Measurements from ENCODE around the gene ZNFX1.

GRCh38 chr20:49326026-49326425 is 48.2 kb upstream of the ZNFX1 start:
- TF ChIP-seq POLR2AphosphoS5 (IDR thresholded peaks at IDR 0.05; ENCODE audit: control insufficient read depth, insufficient read depth, low read depth, low read length), result no peak
- TF ChIP-seq PML (IDR thresholded peaks at IDR 0.05; ENCODE audit: low read length), result no peak
- TF ChIP-seq TAF7 (tag; IDR thresholded peaks at IDR 0.05), result no peak
- TF ChIP-seq CHD1 (IDR thresholded peaks at IDR 0.05; ENCODE audit: low read length), result no peak
- TF ChIP-seq ESRRA (IDR thresholded peaks at IDR 0.05; ENCODE audit: borderline replicate concordance, low read depth), result no peak
- TF ChIP-seq ATF3 (IDR thresholded peaks at IDR 0.05), result no peak
- no peak for TF ChIP-seq ATF3 (CRISPR knock-in tag; conservative IDR thresholded peaks at IDR 0.05)
- no peak for TF ChIP-seq RAD21 (CRISPR knock-in tag; conservative IDR thresholded peaks at IDR 0.05 in 1 of 2, IDR thresholded peaks at IDR 0.05 in 1 of 2)
